Fibroblast of lung (primary cell): Measurements from ENCODE around the gene AKT2.

Experiments
- EZH2 ChIP-seq: IDR thresholded peaks from 2 replicates; pipeline ENCODE4 v1.5.1; 2012; ENCODE audit warnings: low read length, control low read depth, mild to moderate bottlenecking; ENCODE audit errors: missing control alignments
- TF ChIP-seq, protein P1 (sequence below), 2 donors: IDR thresholded peaks in 1 of 2; conservative IDR thresholded peaks in 1 of 2; 1 replicate in 1 of 2; 2 replicates in 1 of 2; pipeline ENCODE4 v1.5.1; 2011 to 2012; ENCODE audit warnings: low read length in 2 of 2, control low read depth in 1 of 2, inconsistent platforms in 1 of 2, low read depth in 1 of 2, mild to moderate bottlenecking in 1 of 2

GRCh38 chr19:40217934-40218890, 66.9 kb downstream of the AKT2 start, which contains the start of gene TTC9B:
- TF ChIP-seq, protein P1, sequence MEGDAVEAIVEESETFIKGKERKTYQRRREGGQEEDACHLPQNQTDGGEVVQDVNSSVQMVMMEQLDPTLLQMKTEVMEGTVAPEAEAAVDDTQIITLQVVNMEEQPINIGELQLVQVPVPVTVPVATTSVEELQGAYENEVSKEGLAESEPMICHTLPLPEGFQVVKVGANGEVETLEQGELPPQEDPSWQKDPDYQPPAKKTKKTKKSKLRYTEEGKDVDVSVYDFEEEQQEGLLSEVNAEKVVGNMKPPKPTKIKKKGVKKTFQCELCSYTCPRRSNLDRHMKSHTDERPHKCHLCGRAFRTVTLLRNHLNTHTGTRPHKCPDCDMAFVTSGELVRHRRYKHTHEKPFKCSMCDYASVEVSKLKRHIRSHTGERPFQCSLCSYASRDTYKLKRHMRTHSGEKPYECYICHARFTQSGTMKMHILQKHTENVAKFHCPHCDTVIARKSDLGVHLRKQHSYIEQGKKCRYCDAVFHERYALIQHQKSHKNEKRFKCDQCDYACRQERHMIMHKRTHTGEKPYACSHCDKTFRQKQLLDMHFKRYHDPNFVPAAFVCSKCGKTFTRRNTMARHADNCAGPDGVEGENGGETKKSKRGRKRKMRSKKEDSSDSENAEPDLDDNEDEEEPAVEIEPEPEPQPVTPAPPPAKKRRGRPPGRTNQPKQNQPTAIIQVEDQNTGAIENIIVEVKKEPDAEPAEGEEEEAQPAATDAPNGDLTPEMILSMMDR (conservative IDR thresholded peaks at IDR 0.05 in 1 of 2, IDR thresholded peaks at IDR 0.05 in 1 of 2; ENCODE audit: low read depth in 1 of 2, low read length in 2 of 2): no peak
- no peak for TF ChIP-seq EZH2
